K562 (cell line): ENCODE results near the gene SVEP1. TPM values are rescaled to one million over a fixed set of nuclear protein-coding genes. Genes with fewer than 3 reads are reported as not detected.

Experiments
- CBX2 ChIP-seq: fragments of 200-600 bp; sonication (generic); IDR thresholded peaks from one replicate; pipeline ENCODE4 v1.6.1; 2012; ENCODE audit warnings: mild to moderate bottlenecking, low read length, inconsistent platforms; ENCODE audit not compliant: insufficient read depth, poor library complexity, severe bottlenecking
- IFI16 ChIP-seq: fragments of 250-450 bp; sonication (Bioruptor Pico); IDR thresholded peaks from 2 replicates; pipeline ENCODE4 v2.1.2; 2022; ENCODE audit warnings: mild to moderate bottlenecking, inconsistent platforms
- MBD2 ChIP-seq: sonication (generic); IDR thresholded peaks from 2 replicates; pipeline ENCODE4 v1.6.1; 2016; ENCODE audit warnings: low read depth, borderline replicate concordance
- POLR2B ChIP-seq: fragments of 450-650 bp; IDR thresholded peaks from 2 replicates; pipeline ENCODE4 v1.6.1; 2018; ENCODE audit warnings: low read depth; ENCODE audit not compliant: partially characterized antibody
- PRMT5 ChIP-seq: sonication (generic); formaldehyde crosslinking; IDR thresholded peaks from 2 replicates; pipeline ENCODE4 v1.5.0; 2020; ENCODE audit warnings: missing genetic modification reagents
- TAF15 ChIP-seq: fragments of 200-400 bp; formaldehyde crosslinking; IDR thresholded peaks from 2 replicates; pipeline ENCODE4 v1.6.1; 2017; ENCODE audit warnings: mild to moderate bottlenecking, low read depth, low read length, moderate library complexity
- ZC3H8 ChIP-seq: fragments of 450-650 bp; IDR thresholded peaks from 2 replicates; pipeline ENCODE4 v1.6.1; 2017
- ZEB2 ChIP-seq: fragments of 450-650 bp; IDR thresholded peaks from 2 replicates; pipeline ENCODE4 v1.6.1; 2016
- ZNF274 ChIP-seq: IDR thresholded peaks from 2 replicates; pipeline ENCODE4 v1.6.1; 2011; ENCODE audit warnings: low read depth, mild to moderate bottlenecking, low read length, moderate library complexity, borderline replicate concordance
- ZNF583 ChIP-seq: fragments of 250-450 bp; sonication (Bioruptor Pico); IDR thresholded peaks from 2 replicates; pipeline ENCODE4 v1.4.0; 2020
- ZSCAN32 ChIP-seq: fragments of 450-650 bp; formaldehyde crosslinking; IDR thresholded peaks from 2 replicates; pipeline ENCODE4 v1.4.0; 2020; ENCODE audit warnings: mild to moderate bottlenecking, moderate library complexity
- polyA plus RNA-seq, 8 experiments: library from polyadenylated mRNA; depleted of rRNA in 4 of 8; stranded (reverse) in 5 of 8; unstranded in 3 of 8; fragments of >200 nt; fragmentation: Nextera tagmentation in 2 of 8; fragmentation: Illumina TruSeq in 1 of 8; extraction: Ambion mirVana in 2 of 8; extraction: Trizol in 1 of 8; gene quantifications; 2 replicates each; pipeline versions ENCODE4 v1.2.1 to v1.2.3, GENCODE V29; 2011 to 2014; ENCODE audit warnings: inconsistent platforms in 1 of 8, missing spikeins in 1 of 8
- total RNA-seq, 7 experiments: library from RNA; depleted of rRNA in 6 of 7; stranded (reverse); fragments of >200 nt in 6 of 7; fragmentation: Illumina TruSeq in 2 of 7; extraction: Trizol in 2 of 7; gene quantifications; 2 replicates each; pipeline versions ENCODE4 v1.2.1 to v1.2.3, GENCODE V29; 2011 to 2021; ENCODE audit warnings: low replicate concordance in 1 of 7
- TF ChIP-seq, protein P1 (sequence below): sonication (generic); formaldehyde crosslinking; IDR thresholded peaks from 2 replicates; pipeline ENCODE4 v1.8.1; 2022; ENCODE audit warnings: missing genetic modification reagents
- TF ChIP-seq, protein P2 (sequence below): IDR thresholded peaks from 2 replicates; pipeline ENCODE4 v1.6.1; 2011; ENCODE audit warnings: borderline replicate concordance, low read depth, mild to moderate bottlenecking, moderate library complexity, low read length; ENCODE audit not compliant: insufficient read depth, poor library complexity, severe bottlenecking
- TF ChIP-seq, protein P3 (sequence below): fragments of 250-450 bp; sonication (Bioruptor Pico); IDR thresholded peaks from 2 replicates; pipeline ENCODE4 v1.5.0; 2021; ENCODE audit warnings: mild to moderate bottlenecking, moderate library complexity
- TF ChIP-seq, protein P4 (sequence below): fragments of 450-650 bp; formaldehyde crosslinking; conservative IDR thresholded peaks from 2 replicates; pipeline ENCODE4 v1.4.0; 2022; ENCODE audit warnings: mild to moderate bottlenecking, missing genetic modification characterization
- TF ChIP-seq, protein P5 (sequence below): sonication (generic); formaldehyde crosslinking; IDR thresholded peaks from 2 replicates; pipeline ENCODE4 v1.8.0; 2022; ENCODE audit warnings: missing genetic modification reagents, mild to moderate bottlenecking, moderate library complexity, borderline replicate concordance
- TF ChIP-seq, protein P6 (sequence below): fragments of 450-650 bp; IDR thresholded peaks from 2 replicates; pipeline ENCODE4 v1.6.1; 2014; ENCODE audit warnings: low read depth, mild to moderate bottlenecking, moderate library complexity, borderline replicate concordance

The SVEP1 gene
- total and polyA plus RNA-seq, 9 of the 15 experiments (the other 6 are each of a cell fraction or from before 2014, with no cell fraction given) = 0.20 to 0.84 (median 0.43) TPM

DNA sequence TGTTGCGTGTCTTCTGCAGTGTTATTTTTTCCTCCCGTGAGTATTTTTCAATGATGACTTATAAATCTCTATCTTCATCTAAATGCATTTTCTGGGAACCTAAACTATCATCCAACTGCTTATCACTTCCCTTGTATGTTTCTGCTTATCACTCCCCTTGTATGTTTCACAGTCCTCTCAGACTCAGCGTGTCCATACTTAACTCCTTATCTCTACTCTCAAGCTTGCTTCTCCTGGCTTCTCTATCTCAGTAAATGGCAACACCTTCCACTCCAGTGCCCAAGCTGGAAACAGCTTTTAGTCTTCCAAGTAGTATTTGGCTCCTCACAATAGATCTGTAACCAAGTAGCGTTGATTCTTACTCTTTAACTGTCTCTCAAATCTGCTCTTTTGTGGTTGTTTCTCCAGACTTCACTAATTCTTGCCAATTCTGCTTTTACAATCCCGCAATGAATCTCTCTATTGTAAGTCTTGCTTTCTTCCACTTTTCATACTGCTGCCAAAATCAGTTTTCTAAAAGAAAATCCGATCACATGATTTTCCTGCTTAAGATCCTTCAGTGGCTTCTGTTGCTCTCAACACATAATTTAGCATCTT, 208.0 kb downstream of the SVEP1 start (continued):
- TF ChIP-seq CBX2 = no peak
- TF ChIP-seq, protein P1, sequence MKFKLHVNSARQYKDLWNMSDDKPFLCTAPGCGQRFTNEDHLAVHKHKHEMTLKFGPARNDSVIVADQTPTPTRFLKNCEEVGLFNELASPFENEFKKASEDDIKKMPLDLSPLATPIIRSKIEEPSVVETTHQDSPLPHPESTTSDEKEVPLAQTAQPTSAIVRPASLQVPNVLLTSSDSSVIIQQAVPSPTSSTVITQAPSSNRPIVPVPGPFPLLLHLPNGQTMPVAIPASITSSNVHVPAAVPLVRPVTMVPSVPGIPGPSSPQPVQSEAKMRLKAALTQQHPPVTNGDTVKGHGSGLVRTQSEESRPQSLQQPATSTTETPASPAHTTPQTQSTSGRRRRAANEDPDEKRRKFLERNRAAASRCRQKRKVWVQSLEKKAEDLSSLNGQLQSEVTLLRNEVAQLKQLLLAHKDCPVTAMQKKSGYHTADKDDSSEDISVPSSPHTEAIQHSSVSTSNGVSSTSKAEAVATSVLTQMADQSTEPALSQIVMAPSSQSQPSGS (CRISPR knock-in tag) = no peak
- TF ChIP-seq IFI16 (CRISPR knock-in tag) = no peak
- no peak for TF ChIP-seq PRMT5
- peak; percentile 89 for TF ChIP-seq ZC3H8
- TF ChIP-seq, protein P2, sequence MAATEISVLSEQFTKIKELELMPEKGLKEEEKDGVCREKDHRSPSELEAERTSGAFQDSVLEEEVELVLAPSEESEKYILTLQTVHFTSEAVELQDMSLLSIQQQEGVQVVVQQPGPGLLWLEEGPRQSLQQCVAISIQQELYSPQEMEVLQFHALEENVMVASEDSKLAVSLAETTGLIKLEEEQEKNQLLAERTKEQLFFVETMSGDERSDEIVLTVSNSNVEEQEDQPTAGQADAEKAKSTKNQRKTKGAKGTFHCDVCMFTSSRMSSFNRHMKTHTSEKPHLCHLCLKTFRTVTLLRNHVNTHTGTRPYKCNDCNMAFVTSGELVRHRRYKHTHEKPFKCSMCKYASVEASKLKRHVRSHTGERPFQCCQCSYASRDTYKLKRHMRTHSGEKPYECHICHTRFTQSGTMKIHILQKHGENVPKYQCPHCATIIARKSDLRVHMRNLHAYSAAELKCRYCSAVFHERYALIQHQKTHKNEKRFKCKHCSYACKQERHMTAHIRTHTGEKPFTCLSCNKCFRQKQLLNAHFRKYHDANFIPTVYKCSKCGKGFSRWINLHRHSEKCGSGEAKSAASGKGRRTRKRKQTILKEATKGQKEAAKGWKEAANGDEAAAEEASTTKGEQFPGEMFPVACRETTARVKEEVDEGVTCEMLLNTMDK = no peak
- TF ChIP-seq ZEB2 = peak; percentile 93
- TF ChIP-seq MBD2 = peak; percentile 88
- TF ChIP-seq, protein P3, sequence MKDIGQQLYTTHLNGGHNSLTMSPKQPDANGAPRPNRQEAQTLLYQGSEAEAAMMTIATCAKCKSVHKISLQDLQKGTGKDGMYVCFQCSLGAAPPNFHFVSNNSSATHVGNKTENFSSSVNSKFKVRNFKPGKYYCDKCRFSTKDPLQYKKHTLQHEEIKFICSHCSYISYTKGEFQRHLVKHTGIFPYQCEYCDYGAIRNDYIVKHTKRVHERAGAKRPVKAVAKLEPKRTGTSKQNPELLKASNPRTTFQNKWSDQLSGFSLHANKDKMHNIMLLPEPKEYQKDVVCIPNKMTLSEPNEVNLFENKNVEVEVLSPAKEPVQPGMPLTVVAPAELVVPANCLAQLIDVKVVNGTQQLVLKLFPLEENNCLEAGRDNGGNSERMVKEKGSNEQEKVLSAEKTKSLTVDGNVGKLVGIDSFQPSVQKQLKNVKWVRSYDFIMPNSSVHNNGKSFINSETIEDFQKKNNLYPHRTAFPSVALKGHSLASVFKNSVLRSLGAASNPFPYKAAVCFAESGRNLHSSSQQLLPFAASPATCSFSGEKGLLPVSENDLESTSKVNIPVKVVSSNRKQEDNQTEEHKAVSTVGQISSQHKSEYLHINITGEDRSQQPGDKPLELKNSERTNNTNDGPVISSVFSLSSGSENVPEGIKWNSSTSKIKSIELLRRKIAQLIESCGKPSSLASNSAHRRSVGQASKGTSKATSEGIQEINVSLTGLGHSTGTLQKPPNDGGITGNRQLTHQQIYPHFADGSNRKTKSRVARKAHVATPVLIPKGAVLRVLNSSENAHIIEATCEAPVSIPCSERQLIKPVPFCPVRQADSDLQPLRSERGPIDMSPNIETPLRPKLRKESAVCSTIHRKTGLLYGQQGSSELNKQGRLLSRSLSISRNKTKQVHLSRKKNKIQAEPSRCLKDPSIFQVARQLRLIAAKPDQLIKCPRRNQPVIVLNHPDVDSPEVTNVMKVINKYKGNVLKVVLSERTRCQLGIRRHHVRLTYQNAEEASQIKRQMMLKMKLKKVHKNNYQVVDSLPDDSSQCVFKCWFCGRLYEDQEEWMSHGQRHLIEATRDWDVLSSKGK = no peak
- TF ChIP-seq, protein P4, sequence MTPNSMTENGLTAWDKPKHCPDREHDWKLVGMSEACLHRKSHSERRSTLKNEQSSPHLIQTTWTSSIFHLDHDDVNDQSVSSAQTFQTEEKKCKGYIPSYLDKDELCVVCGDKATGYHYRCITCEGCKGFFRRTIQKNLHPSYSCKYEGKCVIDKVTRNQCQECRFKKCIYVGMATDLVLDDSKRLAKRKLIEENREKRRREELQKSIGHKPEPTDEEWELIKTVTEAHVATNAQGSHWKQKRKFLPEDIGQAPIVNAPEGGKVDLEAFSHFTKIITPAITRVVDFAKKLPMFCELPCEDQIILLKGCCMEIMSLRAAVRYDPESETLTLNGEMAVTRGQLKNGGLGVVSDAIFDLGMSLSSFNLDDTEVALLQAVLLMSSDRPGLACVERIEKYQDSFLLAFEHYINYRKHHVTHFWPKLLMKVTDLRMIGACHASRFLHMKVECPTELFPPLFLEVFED (CRISPR knock-in tag) = peak; percentile 55
- TF ChIP-seq ZSCAN32 (CRISPR knock-in tag) = no peak
- TF ChIP-seq ZNF274 = peak; percentile 58; the same call in 1 of the 2 replicates
- 0 out of 2 replicates have a peak, but pooled peaks have one; percentile 66 for TF ChIP-seq ZNF583 (CRISPR knock-in tag)
- TF ChIP-seq, protein P5, sequence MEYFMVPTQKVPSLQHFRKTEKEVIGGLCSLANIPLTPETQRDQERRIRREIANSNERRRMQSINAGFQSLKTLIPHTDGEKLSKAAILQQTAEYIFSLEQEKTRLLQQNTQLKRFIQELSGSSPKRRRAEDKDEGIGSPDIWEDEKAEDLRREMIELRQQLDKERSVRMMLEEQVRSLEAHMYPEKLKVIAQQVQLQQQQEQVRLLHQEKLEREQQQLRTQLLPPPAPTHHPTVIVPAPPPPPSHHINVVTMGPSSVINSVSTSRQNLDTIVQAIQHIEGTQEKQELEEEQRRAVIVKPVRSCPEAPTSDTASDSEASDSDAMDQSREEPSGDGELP (CRISPR knock-in tag) = no peak
- TF ChIP-seq, protein P6, sequence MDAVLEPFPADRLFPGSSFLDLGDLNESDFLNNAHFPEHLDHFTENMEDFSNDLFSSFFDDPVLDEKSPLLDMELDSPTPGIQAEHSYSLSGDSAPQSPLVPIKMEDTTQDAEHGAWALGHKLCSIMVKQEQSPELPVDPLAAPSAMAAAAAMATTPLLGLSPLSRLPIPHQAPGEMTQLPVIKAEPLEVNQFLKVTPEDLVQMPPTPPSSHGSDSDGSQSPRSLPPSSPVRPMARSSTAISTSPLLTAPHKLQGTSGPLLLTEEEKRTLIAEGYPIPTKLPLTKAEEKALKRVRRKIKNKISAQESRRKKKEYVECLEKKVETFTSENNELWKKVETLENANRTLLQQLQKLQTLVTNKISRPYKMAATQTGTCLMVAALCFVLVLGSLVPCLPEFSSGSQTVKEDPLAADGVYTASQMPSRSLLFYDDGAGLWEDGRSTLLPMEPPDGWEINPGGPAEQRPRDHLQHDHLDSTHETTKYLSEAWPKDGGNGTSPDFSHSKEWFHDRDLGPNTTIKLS = 0 out of 2 replicates have a peak, but pooled peaks have one; percentile 33
- TF ChIP-seq POLR2B = no peak
- TF ChIP-seq TAF15 = no peak
